NCI-H1436 (cell line): ENCODE results near the gene MEGF11.

Experiments used
- DNase-seq: peaks from one replicate; lab custom pipeline; 2025; lab: John Stamatoyannopoulos, UW

Gene MEGF11

GRCh38 chr15:65968511-65968910 lies 285.0 kb downstream of the MEGF11 start:
- DNase-seq = no peak

- DNase-seq = no peak
These were observed 288.6 kb downstream of the MEGF11 start for GRCh38 chr15:65964792-65965433.

- DNase-seq = no peak
These were observed 289.6 kb downstream of the MEGF11 start for GRCh38 chr15:65963911-65964482.

GRCh38 chr15:65963358-65963757 lies 290.2 kb downstream of the MEGF11 start:
- no peak for DNase-seq

GRCh38 chr15:65962187-65962586 lies 291.4 kb downstream of the MEGF11 start:
- DNase-seq = no peak

- DNase-seq = no peak
These were observed 293.0 kb downstream of the MEGF11 start for GRCh38 chr15:65960586-65960985.

GRCh38 chr15:65958835-65959234 lies 294.7 kb downstream of the MEGF11 start:
- no peak for DNase-seq

GRCh38 chr15:65957451-65957850 lies 296.1 kb downstream of the MEGF11 start:
- no peak for DNase-seq

GRCh38 chr15:65956899-65957298 lies 296.7 kb downstream of the MEGF11 start:
- no peak for DNase-seq

- DNase-seq = no peak
These were observed 297.2 kb downstream of the MEGF11 start for GRCh38 chr15:65956307-65956706.

- DNase-seq = peak; percentile 51
These were observed 299.2 kb downstream of the MEGF11 start for GRCh38 chr15:65954289-65954741.

GRCh38 chr15:65953622-65954021 lies 299.9 kb downstream of the MEGF11 start:
- DNase-seq = no peak

- no peak for DNase-seq
These were observed 301.0 kb downstream of the MEGF11 start for GRCh38 chr15:65952391-65953053.

- no peak for DNase-seq
These were observed 302.5 kb downstream of the MEGF11 start for GRCh38 chr15:65951007-65951406.

- DNase-seq = no peak
These were observed 304.1 kb downstream of the MEGF11 start for GRCh38 chr15:65949491-65949890.

GRCh38 chr15:65949011-65949410 lies 304.5 kb downstream of the MEGF11 start:
- no peak for DNase-seq

GRCh38 chr15:65948383-65948782 lies 305.2 kb downstream of the MEGF11 start:
- DNase-seq = no peak

GRCh38 chr15:65947041-65947440 lies 306.5 kb downstream of the MEGF11 start:
- DNase-seq = no peak

GRCh38 chr15:65945616-65946015 lies 307.9 kb downstream of the MEGF11 start:
- DNase-seq = no peak

GRCh38 chr15:65944404-65944803 lies 309.1 kb downstream of the MEGF11 start:
- DNase-seq = no peak

- no peak for DNase-seq
These were observed 311.1 kb downstream of the MEGF11 start for GRCh38 chr15:65942436-65942835.

- DNase-seq = no peak
These were observed 313.0 kb downstream of the MEGF11 start for GRCh38 chr15:65940618-65940909.

GRCh38 chr15:65939901-65940617 lies 313.5 kb downstream of the MEGF11 start:
- peak; percentile 13 for DNase-seq
